ENCODE data around the gene CIZ1. TPM values are rescaled to one million over a fixed set of nuclear protein-coding genes. Genes with fewer than 3 reads are reported as not detected.

Gene CIZ1
- total RNA-seq, 1 experiment from 2014 or later = 111 TPM

DNA sequence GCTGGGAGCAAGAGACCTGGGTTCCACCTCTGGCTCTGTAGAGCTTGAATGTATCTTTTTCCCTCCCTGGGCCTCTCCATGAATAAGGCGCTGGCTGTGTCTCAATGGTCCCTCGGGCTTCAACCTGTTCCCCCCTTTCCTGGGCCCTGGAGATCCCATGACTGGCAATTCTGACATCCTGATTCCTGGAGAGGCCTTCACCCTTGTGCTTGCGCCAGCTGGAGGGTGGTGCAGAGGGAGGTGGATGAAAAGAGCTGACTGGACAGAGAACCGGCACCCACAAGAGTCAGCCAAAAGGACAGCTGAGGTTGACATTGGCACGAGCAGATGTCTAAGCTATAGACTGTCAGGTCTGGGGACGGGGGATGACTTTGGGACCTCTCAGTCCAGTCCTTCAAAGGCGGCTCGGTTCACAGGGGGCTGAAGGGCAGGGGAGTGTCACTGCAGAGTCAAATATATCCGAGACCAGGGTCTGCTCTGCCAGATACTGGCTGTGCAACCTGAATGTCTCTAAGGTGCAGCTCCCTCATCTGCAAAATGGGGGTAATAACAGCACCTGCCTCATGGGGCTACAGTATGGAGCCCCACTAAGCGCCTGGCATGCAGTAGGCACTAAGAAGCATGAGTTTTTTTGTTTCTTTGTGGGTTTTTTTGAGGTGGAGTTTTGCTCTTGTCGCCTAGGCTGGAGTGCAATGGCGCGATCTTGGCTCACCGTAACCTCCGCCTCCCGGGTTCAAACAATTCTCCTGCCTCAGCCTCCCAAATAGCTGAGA, 25.6 kb upstream of the CIZ1 start:
- in situ Hi-C loops (cut with HindIII; ENCODE audit: low pct_unique_long_range_greater_than_20kb, low sequenced_read_pairs) = no loop called here
- ChIA-PET POLR2A (interaction anchor here (0.6 kb wide), 1 partner anchor 12 kb away, joined by 3 read pairs; no protein-coding TSS in a partner anchor), CTCF (no interaction called here)
- no peak for TF ChIP-seq CTCF (IDR thresholded peaks at IDR 0.05)
- TF ChIP-seq SIN3A (IDR thresholded peaks at IDR 0.05; ENCODE audit: borderline replicate concordance, insufficient read depth, low read depth, low read length) = no peak
- no peak for TF ChIP-seq TCF7L2 (IDR thresholded peaks at IDR 0.05; ENCODE audit: low read depth, low read length)
- TF ChIP-seq POLR2AphosphoS5 (IDR thresholded peaks at IDR 0.05; ENCODE audit: low read depth, low read length) = no peak
- no peak for TF ChIP-seq REST (IDR thresholded peaks at IDR 0.05; ENCODE audit: insufficient read depth in 1 of 2, low read depth in 2 of 2, low read length in 1 of 2)
- Histone ChIP-seq H3K27ac (ENCODE audit: low read length) (no peak overlapping the region), H3K4me3 (ENCODE audit: low read depth in 2 of 2, low read length in 2 of 2) (no peak overlapping the region), H3K9me3 (ENCODE audit: control insufficient read depth, insufficient read depth, low read depth, low read length) (no peaks in the 10 kb centered on the region), H3K36me3 (ENCODE audit: control insufficient read depth, insufficient read depth, low read length) (no peaks in the 10 kb centered on the region), H3K27me3 (ENCODE audit: control insufficient read depth, insufficient read depth, low read length) (no peaks in the 10 kb centered on the region), H3K4me1 (ENCODE audit: control insufficient read depth, insufficient read depth, low read length) (no peaks in the 10 kb centered on the region; the same call in 1 of the 2 replicates)
- ATAC-seq (no peak), DNase-seq (ENCODE audit: low read depth, low spot score) (no peak)
- BruUV-seq (replicated peaks) = no TSS peak
- intact Hi-C loops (cut with micrococcal nuclease; ENCODE audit: unreplicated experiment) = no loop called here

DNA sequence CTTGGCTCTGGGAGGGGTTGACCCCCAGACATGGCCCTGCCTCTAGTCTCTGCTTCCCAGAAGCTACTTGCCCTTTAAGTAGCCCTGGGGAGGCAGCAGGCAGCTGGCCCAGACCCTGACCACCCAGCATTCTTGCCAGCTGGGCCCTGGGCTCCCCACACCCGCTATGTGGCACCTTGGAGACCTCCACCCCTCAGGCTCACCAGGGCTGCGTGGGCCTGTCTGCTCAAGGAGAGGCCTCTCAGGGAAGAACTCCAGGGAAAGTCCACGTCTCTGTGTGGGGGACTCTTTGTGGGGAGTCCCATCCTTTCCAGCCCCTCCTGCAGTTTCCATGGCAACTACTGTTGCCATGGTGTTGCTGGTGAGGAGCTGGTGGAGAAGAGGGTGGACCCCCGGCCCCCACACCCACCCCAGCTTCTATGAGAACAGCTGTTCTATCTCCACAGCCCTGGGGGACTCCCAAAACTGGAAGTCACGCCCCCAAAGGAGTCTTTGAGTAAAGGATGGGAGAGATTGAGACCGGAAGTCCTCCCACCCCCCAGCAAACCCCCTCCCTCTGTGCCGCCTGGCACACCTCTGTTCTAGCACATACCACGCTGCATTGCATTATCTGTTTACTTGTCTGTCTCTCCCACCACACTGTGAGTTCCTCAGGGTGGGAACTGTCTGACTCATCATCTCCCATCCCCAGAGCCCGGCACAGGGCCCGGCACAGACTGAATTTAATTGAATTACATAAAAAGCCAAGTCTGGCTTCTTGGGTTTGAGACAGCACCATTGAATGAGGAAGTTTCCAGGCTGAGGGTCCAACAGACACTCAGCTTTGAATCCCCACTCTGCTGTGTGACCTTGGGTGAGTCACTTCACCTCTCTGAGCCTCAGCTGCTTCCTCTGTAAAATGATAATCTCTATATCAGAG, 24.4 kb upstream of the CIZ1 start:
- no TSS peak for BruUV-seq (replicated peaks)

More for the DNA sequence above, 24.4 kb upstream of the CIZ1 start:
- H3K4me1 ChIP-seq (ENCODE audit: control insufficient read depth, insufficient read depth, low read length) = no peaks in the 10 kb centered on the region; the same call in 1 of the 2 replicates
- H3K27me3 ChIP-seq (ENCODE audit: control insufficient read depth, insufficient read depth, low read length) = no peaks in the 10 kb centered on the region
- POLR2A ChIA-PET = no interaction called here
- no peak for TF ChIP-seq TCF7L2 (IDR thresholded peaks at IDR 0.05; ENCODE audit: low read depth, low read length)
- TF ChIP-seq POLR2AphosphoS5 (IDR thresholded peaks at IDR 0.05; ENCODE audit: low read depth, low read length) = no peak
- TF ChIP-seq REST (IDR thresholded peaks at IDR 0.05; ENCODE audit: insufficient read depth in 1 of 2, low read depth in 2 of 2, low read length in 1 of 2) = no peak
- TF ChIP-seq CTCF (IDR thresholded peaks at IDR 0.05) = no peak
- no peak for TF ChIP-seq SIN3A (IDR thresholded peaks at IDR 0.05; ENCODE audit: borderline replicate concordance, insufficient read depth, low read depth, low read length)
- intact Hi-C loops (cut with micrococcal nuclease; ENCODE audit: unreplicated experiment) (no loop called here), in situ Hi-C loops (cut with HindIII; ENCODE audit: low pct_unique_long_range_greater_than_20kb, low sequenced_read_pairs) (no loop called here)
- H3K9me3 ChIP-seq (ENCODE audit: control insufficient read depth, insufficient read depth, low read depth, low read length) = no peaks in the 10 kb centered on the region
- ATAC-seq (no peak), DNase-seq (ENCODE audit: low read depth, low spot score) (no peak)
- no peak overlapping the region for H3K4me3 ChIP-seq (ENCODE audit: low read depth in 2 of 2, low read length in 2 of 2)
- no peaks in the 10 kb centered on the region for H3K36me3 ChIP-seq (ENCODE audit: control insufficient read depth, insufficient read depth, low read length)
- CTCF ChIA-PET = no interaction called here
- no peak overlapping the region for H3K27ac ChIP-seq (ENCODE audit: low read length)
